Aortic smooth muscle cell (primary cell): ENCODE results near the gene CD164L2. TPM values are rescaled to one million over a fixed set of nuclear protein-coding genes. Genes with fewer than 3 reads are reported as not detected.

ENCODE experiments used
- total RNA-seq: library from RNA; depleted of rRNA; stranded (reverse); fragments of >200 nt; gene quantifications from 2 replicates; pipeline ENCODE4 v1.2.3, GENCODE V29; 2014

CD164L2 gene
- total RNA-seq, result not detected in 2 replicates

GRCh38 chr1:27383039-27383605, at the start of gene CD164L2:
Gene CD164L2 (minus strand): TSS chr1:27383333. CDS start chr1:27383239, 94 bp downstream.

GRCh38 chr1:27392096-27392777, 9.1 kb upstream of the CD164L2 start, which contains the start of gene GPR3:
Gene GPR3 (plus strand): TSS chr1:27392622. CDS start chr1:27393799, 1,177 bp downstream.

GRCh38 chr1:27374362-27375086, 8.6 kb downstream of the CD164L2 start, which contains the start of gene FCN3:
Gene FCN3 (minus strand): TSS chr1:27374824. CDS start chr1:27374818, 6 bp downstream.

GRCh38 chr1:27366411-27367159, 16.5 kb downstream of the CD164L2 start, which contains the start of gene MAP3K6:
Gene MAP3K6 (minus strand): TSS chr1:27366961. CDS start chr1:27366597, 364 bp downstream.

GRCh38 chr1:27341525-27342252, 41.4 kb downstream of the CD164L2 start, which contains the start of gene SYTL1:
Gene SYTL1 (plus strand): TSS chr1:27342022. CDS start chr1:27345335, 3,313 bp downstream.

Other genes starting within 250 kb of the CD164L2 start
- 5.0 and 12.0 TPM in 2 replicates for gene SLC9A1, start 228.2 kb downstream of the CD164L2 start, total RNA-seq
- 19.3 and 23.6 TPM in 2 replicates for gene WDTC1, start 148.7 kb downstream of the CD164L2 start, total RNA-seq
- gene TMEM222, start 61.2 kb downstream of the CD164L2 start, total RNA-seq, result 19.9 and 25.1 TPM in 2 replicates
- gene SYTL1, start 41.3 kb downstream of the CD164L2 start, total RNA-seq, result 0.13 and 0.19 TPM in 2 replicates
- gene MAP3K6, start 16.4 kb downstream of the CD164L2 start, total RNA-seq, result 18.2 and 19.0 TPM in 2 replicates
- not detected in 2 replicates for gene FCN3, start 8.5 kb downstream of the CD164L2 start, total RNA-seq
- gene GPR3, start 9.3 kb upstream of the CD164L2 start, total RNA-seq, result 0.19 and 0.53 TPM in 2 replicates
- gene WASF2, start 106.8 kb upstream of the CD164L2 start, total RNA-seq, result 20.3 and 33.6 TPM in 2 replicates
- gene AHDC1, start 220.8 kb upstream of the CD164L2 start, total RNA-seq, result 7.5 and 10.0 TPM in 2 replicates